Measurements from ENCODE around the gene KIF13A. TPM values are rescaled to one million over a fixed set of nuclear protein-coding genes. Genes with fewer than 3 reads are reported as not detected.
"Not testable (repeated sequence)": the region's sequence is repeated elsewhere in the genome, so short reads cannot be mapped to it uniquely, and the experiment has no call there.

The KIF13A gene
- total RNA-seq, 3 donors from 2014 or later (not counting 1 experiment from before 2014, with no cell fraction given), result 15.0 to 26.4 (median 19.5) TPM

DNA sequence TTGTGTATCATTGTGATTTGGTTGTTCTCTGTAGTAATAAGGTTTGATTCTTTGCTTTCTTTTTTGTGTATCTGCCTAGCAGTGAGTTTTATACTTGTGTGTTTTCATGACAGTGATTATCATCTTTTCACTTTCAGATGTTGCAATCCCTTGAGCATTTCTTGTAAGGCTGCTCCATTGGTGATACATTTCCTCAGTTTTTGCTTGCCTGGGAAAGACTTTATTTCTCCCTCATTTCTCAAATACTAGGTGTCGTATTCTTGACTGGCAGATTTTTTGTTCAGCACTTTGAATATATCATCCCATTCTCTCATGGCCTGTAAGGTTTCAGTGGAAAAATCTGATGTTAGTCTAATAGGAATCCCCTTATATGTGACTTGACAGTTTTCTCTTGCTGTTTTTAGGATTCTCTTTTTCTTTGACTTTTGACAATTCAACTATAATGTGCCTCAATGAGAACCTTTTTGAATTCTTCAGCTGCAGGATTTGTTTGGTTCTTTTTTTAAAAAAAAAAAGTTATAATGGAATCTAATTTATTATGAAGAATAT is 249.7 kb downstream of the KIF13A start:
- peaks cover 14% of the 10 kb centered on the region for H3K36me3 Mint-ChIP-seq
- Histone ChIP-seq H3K4me1 (ENCODE audit: control insufficient read depth, insufficient read depth, low read length) (no peaks in the 10 kb centered on the region), H3K9me3 (ENCODE audit: control insufficient read depth, insufficient read depth, low read length) (peaks cover 8% of the 10 kb centered on the region), H3K4me3 (ENCODE audit: low read length) (no peak overlapping the region), H3K27me3 (ENCODE audit: control insufficient read depth, insufficient read depth, low read length) (no peaks in the 10 kb centered on the region), H3K27ac (ENCODE audit: low read length) (no peak overlapping the region), H3K36me3 (ENCODE audit: control insufficient read depth, insufficient read depth, low read length) (no peaks in the 10 kb centered on the region)
- no peak for DNase-seq
- WGBS (ENCODE audit: insufficient coverage), result no CpG with 5 or more reads among the region's 1 CpG
- H3K4me3 Mint-ChIP-seq, result no peak overlapping the region
- H3K27ac Mint-ChIP-seq, result no peak overlapping the region
- no peak for TF ChIP-seq CTCF (IDR thresholded peaks at IDR 0.05)
- intact Hi-C loops (cut with micrococcal nuclease), result no loop called here
- ATAC-seq, result no peak
- no peaks in the 10 kb centered on the region for H3K27me3 Mint-ChIP-seq (ENCODE audit: low read depth in 2 of 2)
- H3K4me1 Mint-ChIP-seq, result no peaks in the 10 kb centered on the region
- peaks cover 7 to 8% of the 10 kb centered on the region in 2 donors for H3K9me3 Mint-ChIP-seq

- H3K4me1 ChIP-seq (ENCODE audit: control insufficient read depth, insufficient read depth, low read length); H3K27ac ChIP-seq (ENCODE audit: low read length); H3K9me3 Mint-ChIP-seq; H3K4me3 Mint-ChIP-seq; H3K27ac Mint-ChIP-seq; intact Hi-C loops (cut with micrococcal nuclease); H3K36me3 ChIP-seq (ENCODE audit: control insufficient read depth, insufficient read depth, low read length); ATAC-seq; H3K9me3 ChIP-seq (ENCODE audit: control insufficient read depth, insufficient read depth, low read length); H3K27me3 Mint-ChIP-seq (ENCODE audit: low read depth in 2 of 2); H3K4me3 ChIP-seq (ENCODE audit: low read length); H3K27me3 ChIP-seq (ENCODE audit: control insufficient read depth, insufficient read depth, low read length); DNase-seq; H3K4me1 Mint-ChIP-seq: not testable (repeated sequence)
- WGBS (ENCODE audit: insufficient coverage), result 97% methylated on average over 12 of the region's 27 CpGs
- peaks cover 14% of the 10 kb centered on the region for H3K36me3 Mint-ChIP-seq
Observed at GRCh38 chr6:17735311-17735710, 252.1 kb downstream of the KIF13A start.

DNA sequence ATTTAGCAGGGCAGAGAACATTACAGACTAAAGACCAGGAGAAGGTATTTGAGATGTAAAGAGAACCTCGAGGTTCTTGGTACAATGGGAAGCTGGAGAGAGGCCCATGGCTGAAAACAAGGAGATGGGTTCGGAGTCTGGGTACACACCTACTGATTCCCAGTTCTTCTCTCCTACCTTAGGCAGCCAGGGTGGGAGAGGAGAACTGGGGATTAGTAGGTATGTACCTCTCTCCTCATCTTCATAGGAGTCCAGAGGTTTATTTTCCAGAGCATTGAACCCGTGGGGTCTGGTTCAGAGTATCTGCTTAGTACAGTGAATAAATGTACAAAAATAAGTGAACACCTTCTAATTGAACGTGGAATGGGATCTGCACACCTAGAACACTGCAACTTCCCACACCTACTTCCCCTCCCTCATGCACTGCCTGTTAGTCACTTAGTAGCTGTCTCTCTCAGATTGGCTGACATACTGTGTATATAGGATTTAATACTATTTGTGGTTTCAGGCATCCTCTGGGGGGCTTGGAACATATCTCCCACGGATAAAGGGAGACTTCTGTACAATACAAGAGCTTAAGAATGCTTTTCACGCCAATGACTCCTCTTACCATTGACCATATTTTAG is 257.2 kb downstream of the KIF13A start:
- no peaks in the 10 kb centered on the region for H3K27me3 ChIP-seq (ENCODE audit: control insufficient read depth, insufficient read depth, low read length)
- no peak for ATAC-seq
- no peak for TF ChIP-seq CTCF (IDR thresholded peaks at IDR 0.05)
- intact Hi-C loops (cut with micrococcal nuclease), result no loop called here
- 84% methylated on average over 3 of the region's 6 CpGs for WGBS (ENCODE audit: insufficient coverage)
- H3K4me1 ChIP-seq (ENCODE audit: control insufficient read depth, insufficient read depth, low read length), result no peaks in the 10 kb centered on the region
- H3K4me3 Mint-ChIP-seq, result no peak overlapping the region
- H3K27ac Mint-ChIP-seq, result no peak overlapping the region
- no peaks in the 10 kb centered on the region for H3K27me3 Mint-ChIP-seq (ENCODE audit: low read depth in 2 of 2)
- H3K9me3 ChIP-seq (ENCODE audit: control insufficient read depth, insufficient read depth, low read length), result no peaks in the 10 kb centered on the region
- H3K27ac ChIP-seq (ENCODE audit: low read length), result no peak overlapping the region
- no peak for DNase-seq
- no peaks in the 10 kb centered on the region for H3K9me3 Mint-ChIP-seq
- H3K4me3 ChIP-seq (ENCODE audit: low read length), result no peak overlapping the region
- H3K36me3 ChIP-seq (ENCODE audit: control insufficient read depth, insufficient read depth, low read length), result no peaks in the 10 kb centered on the region
- no peaks in the 10 kb centered on the region for H3K4me1 Mint-ChIP-seq
- no peaks in the 10 kb centered on the region for H3K36me3 Mint-ChIP-seq

DNA sequence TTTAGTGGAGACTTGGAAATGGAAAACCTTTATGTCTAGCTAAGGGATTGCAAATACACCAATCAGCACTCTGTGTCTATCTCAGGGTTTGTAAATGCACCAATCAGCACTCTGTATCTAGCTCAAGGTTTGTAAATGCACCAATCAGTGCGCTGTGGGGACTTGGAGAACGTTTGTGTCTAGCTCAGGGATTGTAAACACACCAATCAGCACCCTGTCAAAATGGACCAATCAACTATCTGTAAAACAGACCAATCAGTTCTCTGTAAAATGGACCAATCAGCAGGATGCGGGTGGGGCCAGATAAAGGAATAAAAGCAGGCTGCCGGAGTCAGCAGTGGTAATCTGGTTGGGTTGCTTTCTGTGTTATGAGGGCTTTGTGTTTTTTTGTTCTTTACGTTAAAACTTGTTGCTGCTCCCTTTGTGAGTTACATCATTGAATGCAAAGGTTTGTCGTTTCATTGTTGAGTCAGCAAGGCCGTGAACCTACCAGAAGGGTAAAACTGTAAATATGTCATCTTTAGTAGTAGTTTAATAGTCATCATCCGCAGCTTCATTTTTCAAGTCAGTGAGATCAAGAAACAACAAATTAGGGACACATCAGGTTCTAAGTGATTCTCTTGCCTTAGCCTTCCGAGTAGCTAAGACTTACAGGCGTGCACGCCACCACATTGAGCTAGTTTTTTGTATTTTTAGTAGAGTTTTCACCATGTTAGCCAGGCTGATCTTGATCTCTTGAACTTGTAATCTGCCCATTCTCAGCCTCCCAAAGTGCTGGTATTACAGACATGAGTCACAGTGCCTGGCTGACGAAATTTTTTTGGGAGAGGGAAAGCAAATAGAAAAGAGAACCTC is 258.0 kb downstream of the KIF13A start:
- H3K27me3 Mint-ChIP-seq (ENCODE audit: low read depth in 2 of 2), result no peaks in the 10 kb centered on the region
- no peaks in the 10 kb centered on the region for H3K36me3 Mint-ChIP-seq
- Histone ChIP-seq H3K27me3 (ENCODE audit: control insufficient read depth, insufficient read depth, low read length) (no peaks in the 10 kb centered on the region), H3K4me3 (ENCODE audit: low read length) (no peak overlapping the region), H3K36me3 (ENCODE audit: control insufficient read depth, insufficient read depth, low read length) (no peaks in the 10 kb centered on the region), H3K9me3 (ENCODE audit: control insufficient read depth, insufficient read depth, low read length) (no peaks in the 10 kb centered on the region), H3K4me1 (ENCODE audit: control insufficient read depth, insufficient read depth, low read length) (no peaks in the 10 kb centered on the region), H3K27ac (ENCODE audit: low read length) (no peak overlapping the region)
- no peaks in the 10 kb centered on the region for H3K4me1 Mint-ChIP-seq
- DNase-seq (no peak), ATAC-seq (no peak)
- no peak for TF ChIP-seq CTCF (IDR thresholded peaks at IDR 0.05)
- intact Hi-C loops (cut with micrococcal nuclease), result no loop called here
- H3K9me3 Mint-ChIP-seq, result no peaks in the 10 kb centered on the region
- H3K27ac Mint-ChIP-seq, result no peak overlapping the region
- 85% methylated on average over 12 of the region's 12 CpGs for WGBS (ENCODE audit: insufficient coverage)
- H3K4me3 Mint-ChIP-seq, result no peak overlapping the region

Measured in natural killer cell (primary cell).